Measurements from ENCODE around the gene PRR18.

- TF ChIP-seq RCOR1 (IDR thresholded peaks at IDR 0.05; ENCODE audit: borderline replicate concordance in 1 of 2, low read depth in 2 of 2, low read length in 2 of 2) (no peak), POLR2A (conservative IDR thresholded peaks at IDR 0.05) (no peak), CBFB (CRISPR knock-in tag; IDR thresholded peaks at IDR 0.05) (no peak), ZC3H11A (IDR thresholded peaks at IDR 0.05; ENCODE audit: low read depth, low read length) (no peak), GTF3C2 (IDR thresholded peaks at IDR 0.05; ENCODE audit: borderline replicate concordance, extremely low read depth, insufficient read length) (no peak), ZBTB49 (CRISPR knock-in tag; IDR thresholded peaks at IDR 0.05; ENCODE audit: borderline replicate concordance) (no peak), USF2 (CRISPR knock-in tag; IDR thresholded peaks at IDR 0.05) (no peak), ZNF668 (CRISPR knock-in tag; IDR thresholded peaks at IDR 0.05) (no peak), ZNF3 (CRISPR knock-in tag; IDR thresholded peaks at IDR 0.05) (no peak), MTA3 (IDR thresholded peaks at IDR 0.05; ENCODE audit: borderline replicate concordance) (no peak)
Measured at GRCh38 chr6:166301611-166302529, 6.3 kb downstream of the PRR18 start.

Data from K562 (cell line).